Neural cell (in vitro differentiated cells): Measurements from ENCODE around the gene FAM240A. TPM values are rescaled to one million over a fixed set of nuclear protein-coding genes. Genes with fewer than 3 reads are reported as not detected.

Experiments
- H2AFZ ChIP-seq: fragments of 200-600, 300-800 bp; sonication (generic), shearing (Covaris generic); 2 replicates; pipeline ENCODE4 v1.6.0; 2014; ENCODE audit warnings: low read depth, mild to moderate bottlenecking, antibody characterized with exemption, low read length, moderate library complexity
- H3F3A ChIP-seq: fragments of 200-600 bp; shearing (Covaris generic); 2 replicates; pipeline ENCODE4 v1.6.1; 2016; ENCODE audit warnings: mild to moderate bottlenecking, moderate library complexity, mixed read lengths, antibody characterized with exemption, low read length; ENCODE audit not compliant: insufficient read depth, poor library complexity, severe bottlenecking
- H3K27ac ChIP-seq: fragments of 200-600, 300-800 bp; sonication (generic), shearing (Covaris generic); 2 replicates; pipeline ENCODE4 v1.5.1; 2014; ENCODE audit warnings: mild to moderate bottlenecking, low read length, moderate library complexity
- H3K27me3 ChIP-seq: fragments of 300-800, 200-600 bp; sonication (generic), shearing (Covaris generic); 2 replicates; pipeline ENCODE4 v1.6.0; 2014; ENCODE audit warnings: mild to moderate bottlenecking, low read depth, low read length, moderate library complexity; ENCODE audit not compliant: insufficient read depth
- H3K36me3 ChIP-seq: fragments of 300-800, 200-600 bp; sonication (generic), shearing (Covaris generic); 2 replicates; pipeline ENCODE4 v1.5.1; 2014; ENCODE audit warnings: mild to moderate bottlenecking, antibody characterized with exemption, low read length, moderate library complexity; ENCODE audit not compliant: insufficient read depth
- H3K4me2 ChIP-seq: fragments of 300-800, 200-600 bp; sonication (generic), shearing (Covaris generic); 2 replicates; pipeline ENCODE4 v1.6.0; 2014; ENCODE audit warnings: mild to moderate bottlenecking, low read length
- H3K4me3 ChIP-seq: fragments of 300-800, 200-600 bp; sonication (generic), shearing (Covaris generic); 2 replicates; pipeline ENCODE4 v1.5.1; 2014; ENCODE audit warnings: mild to moderate bottlenecking, low read length, moderate library complexity
- H3K79me2 ChIP-seq: fragments of 200-600 bp; shearing (Covaris generic); replicated peaks from 2 replicates; pipeline ENCODE4 v1.6.0; 2014; ENCODE audit warnings: mild to moderate bottlenecking, low read length, moderate library complexity; ENCODE audit not compliant: insufficient read depth
- H3K9ac ChIP-seq: fragments of 300-800, 200-600 bp; sonication (generic), shearing (Covaris generic); 2 replicates; pipeline ENCODE4 v1.6.1; 2016; ENCODE audit warnings: mild to moderate bottlenecking, low read length, mixed read lengths
- H3K9me2 ChIP-seq: fragments of 200-600 bp; shearing (Covaris generic); 2 replicates; pipeline ENCODE4 v1.6.1; 2016; ENCODE audit warnings: mild to moderate bottlenecking, low read length, mixed read lengths; ENCODE audit not compliant: insufficient read depth
- H3K9me3 ChIP-seq: fragments of 200-600, 300-800 bp; sonication (generic), shearing (Covaris generic); 2 replicates; pipeline ENCODE4 v1.6.1; 2016; ENCODE audit warnings: mild to moderate bottlenecking, mixed run types, low read length, moderate library complexity, mixed read lengths
- H4K20me1 ChIP-seq: fragments of 200-600 bp; shearing (Covaris generic); 2 replicates; pipeline ENCODE4 v1.6.1; 2016; ENCODE audit warnings: mild to moderate bottlenecking, mixed run types; ENCODE audit not compliant: insufficient read depth
- CTCF ChIP-seq: fragments of 450-650 bp; IDR thresholded peaks from 2 replicates; pipeline ENCODE4 v1.5.1; 2014; ENCODE audit warnings: antibody characterized with exemption, mild to moderate bottlenecking, moderate library complexity; ENCODE audit not compliant: poor library complexity, severe bottlenecking
- EP300 ChIP-seq: fragments of 450-650 bp; conservative IDR thresholded peaks from 2 replicates; pipeline ENCODE4 v1.6.1; 2014; ENCODE audit warnings: antibody characterized with exemption, mild to moderate bottlenecking, moderate library complexity; ENCODE audit not compliant: poor library complexity, severe bottlenecking
- EZH2 ChIP-seq: fragments of 200-600, 300-800 bp; shearing (Covaris generic), sonication (generic); IDR thresholded peaks from 2 replicates; pipeline ENCODE4 v1.6.1; 2014; ENCODE audit warnings: antibody characterized with exemption, low read length, borderline replicate concordance, mild to moderate bottlenecking; ENCODE audit not compliant: insufficient read depth, poor library complexity, severe bottlenecking
- MXI1 ChIP-seq: fragments of 450-650 bp; conservative IDR thresholded peaks from 2 replicates; pipeline ENCODE4 v1.6.1; 2014; ENCODE audit warnings: antibody characterized with exemption, mild to moderate bottlenecking; ENCODE audit not compliant: poor library complexity, severe bottlenecking
- POLR2AphosphoS5 ChIP-seq: IDR thresholded peaks from 2 replicates; pipeline ENCODE4 v1.6.1; 2012
- RAD21 ChIP-seq: fragments of 450-650 bp; conservative IDR thresholded peaks from 2 replicates; pipeline ENCODE4 v1.6.1; 2014; ENCODE audit warnings: antibody characterized with exemption, mild to moderate bottlenecking, moderate library complexity
- SMC3 ChIP-seq: fragments of 450-650 bp; conservative IDR thresholded peaks from 2 replicates; pipeline ENCODE4 v1.6.1; 2014; ENCODE audit warnings: antibody characterized with exemption, mild to moderate bottlenecking, moderate library complexity; ENCODE audit not compliant: poor library complexity
- TAF1 ChIP-seq: IDR thresholded peaks from 2 replicates; pipeline ENCODE4 v1.6.1; 2012; ENCODE audit warnings: low read depth
- polyA plus RNA-seq: library from polyadenylated mRNA; depleted of rRNA; stranded (reverse); fragments of >200 nt; gene quantifications from 2 replicates; pipeline ENCODE4 v1.2.3, GENCODE V29; 2014

Gene FAM240A
- polyA plus RNA-seq, 1 donor from 2014 or later = not detected

- Histone ChIP-seq H3F3A (no peaks in the 10 kb centered on the region), H3K9ac (no peak overlapping the region), H3K79me2 (no peaks in the 10 kb centered on the region), H3K9me3 (no peaks in the 10 kb centered on the region), H3K27me3 (no peaks in the 10 kb centered on the region), H2AFZ (no peak overlapping the region), H3K4me3 (no peak overlapping the region), H3K4me2 (no peak overlapping the region), H3K9me2 (no peaks in the 10 kb centered on the region), H3K36me3 (no peaks in the 10 kb centered on the region), H3K27ac (no peak overlapping the region), H4K20me1 (no peaks in the 10 kb centered on the region)
- no peak for TF ChIP-seq CTCF
Measured at GRCh38 chr3:46615050-46615775, 2.9 kb downstream of the FAM240A start.

DNA sequence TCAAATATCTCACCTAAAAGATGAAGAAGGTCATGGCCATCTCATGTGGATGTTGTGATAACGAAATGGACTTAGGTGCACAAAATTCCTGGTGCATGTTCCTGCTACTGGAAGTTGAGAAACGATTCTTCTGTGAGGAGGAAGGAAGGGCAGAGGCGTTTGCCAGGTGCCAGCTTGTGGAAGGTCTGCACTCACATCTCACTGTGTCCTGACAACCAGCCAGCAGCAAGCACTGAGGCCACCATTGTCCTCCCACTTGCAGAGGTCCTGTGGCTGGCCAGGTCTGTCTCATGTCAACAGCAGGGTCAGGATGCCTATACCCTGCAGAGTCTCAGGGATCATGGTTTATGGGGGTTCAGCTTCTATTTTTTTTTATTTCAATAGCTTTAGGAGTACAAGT is 3.7 kb downstream of the FAM240A start:
- no peaks in the 10 kb centered on the region for H3K9me3 ChIP-seq
- no peak overlapping the region for H3K27ac ChIP-seq
- H3K9ac ChIP-seq = no peak overlapping the region
- H3K4me3 ChIP-seq = no peak overlapping the region
- H3F3A ChIP-seq = no peaks in the 10 kb centered on the region
- no peaks in the 10 kb centered on the region for H4K20me1 ChIP-seq
- no peaks in the 10 kb centered on the region for H3K27me3 ChIP-seq
- no peak overlapping the region for H2AFZ ChIP-seq
- H3K79me2 ChIP-seq = no peaks in the 10 kb centered on the region
- H3K4me2 ChIP-seq = no peak overlapping the region
- no peaks in the 10 kb centered on the region for H3K9me2 ChIP-seq
- no peaks in the 10 kb centered on the region for H3K36me3 ChIP-seq
- TF ChIP-seq RAD21 (no peak), EP300 (no peak), TAF1 (no peak)

DNA sequence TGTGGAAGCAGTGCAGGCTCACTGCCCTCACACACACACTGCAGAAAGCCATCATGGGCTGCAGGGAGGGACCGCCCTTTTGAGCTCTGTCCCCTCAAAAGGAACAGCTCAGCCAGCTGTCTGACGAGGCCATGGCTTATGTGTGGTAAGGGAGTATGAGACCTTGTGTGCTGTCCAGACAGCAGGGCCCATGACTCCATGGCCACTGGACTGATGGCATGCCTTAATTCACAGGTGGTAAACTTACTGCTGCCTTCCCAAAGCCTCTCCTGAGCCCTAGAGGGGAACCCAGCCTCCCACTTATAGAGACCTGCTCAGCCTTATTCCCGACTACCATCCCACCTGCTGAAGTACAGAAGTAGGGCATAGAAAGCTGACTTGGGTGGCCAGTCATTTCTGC is 5.6 kb downstream of the FAM240A start:
- no peaks in the 10 kb centered on the region for H3F3A ChIP-seq
- no peak overlapping the region for H3K4me3 ChIP-seq
- no peak overlapping the region for H3K9ac ChIP-seq
- H2AFZ ChIP-seq = no peak overlapping the region
- no peaks in the 10 kb centered on the region for H3K9me2 ChIP-seq
- no peak overlapping the region for H3K4me2 ChIP-seq
- no peaks in the 10 kb centered on the region for H3K36me3 ChIP-seq
- no peak for TF ChIP-seq RAD21
- no peak for TF ChIP-seq POLR2AphosphoS5
- H3K27ac ChIP-seq = no peak overlapping the region
- H3K27me3 ChIP-seq = no peaks in the 10 kb centered on the region
- no peaks in the 10 kb centered on the region for H3K9me3 ChIP-seq
- H3K79me2 ChIP-seq = no peaks in the 10 kb centered on the region
- no peaks in the 10 kb centered on the region for H4K20me1 ChIP-seq

GRCh38 chr3:46619845-46620778 is 7.8 kb downstream of the FAM240A start:
- Histone ChIP-seq H3K79me2 (no peaks in the 10 kb centered on the region), H3K36me3 (no peaks in the 10 kb centered on the region), H2AFZ (no peak overlapping the region), H3K27me3 (no peaks in the 10 kb centered on the region), H3K9me3 (no peaks in the 10 kb centered on the region), H3K4me2 (no peak overlapping the region), H3K9me2 (no peaks in the 10 kb centered on the region), H4K20me1 (no peaks in the 10 kb centered on the region), H3F3A (no peaks in the 10 kb centered on the region), H3K9ac (no peak overlapping the region), H3K4me3 (no peak overlapping the region), H3K27ac (no peak overlapping the region)
- TF ChIP-seq CTCF (no peak), MXI1 (no peak), EZH2 (no peak), SMC3 (no peak), TAF1 (no peak)
